HCT116 (cell line): ENCODE results near the gene NKRF. TPM values are rescaled to one million over a fixed set of nuclear protein-coding genes. Genes with fewer than 3 reads are reported as not detected.

Experiments
- ATAC-seq: fragments of 200-7000 bp; cut with Tn5 transposase; 2 replicates; pipeline ENCODE4 v1.9.1; 2020; ENCODE audit warnings: mild to moderate bottlenecking, moderate library complexity
- BruUV-seq: library from RNA; stranded (reverse); fragments of 400-500 nt; replicated peaks from 2 replicates; lab custom pipeline; 2021; lab: Mats Ljungman, UMichigan
- CTCF ChIA-PET: fragments of 300-600 bp; sonication (Branson Sonifier 250); formaldehyde crosslinking; loops from one replicate; lab custom pipeline; 2021; ENCODE audit warnings: antibody characterized with exemption; lab: Charles Lee
- POLR2A ChIA-PET: fragments of 300-600, 350-600 bp; sonication (Branson Sonifier 250); formaldehyde crosslinking; loops from one replicate; lab custom pipeline; 2021; ENCODE audit warnings: antibody characterized with exemption; lab: Charles Lee
- RAD21 ChIA-PET, 2 experiments: fragments of 300-600 bp; sonication (Branson Sonifier 250); formaldehyde crosslinking; loops; one replicate each; lab custom pipeline; 2023; ENCODE audit warnings: low total read pairs in 2 of 2; ENCODE audit not compliant: uncharacterized antibody in 2 of 2, unreplicated experiment in 2 of 2, low non-redundant PET in 1 of 2; lab: Charles Lee
- DNase-seq: peaks from one replicate; pipeline ENCODE4 v3.0.0-alpha.2; 2010; ENCODE audit warnings: low read depth, low spot score
- H2AFZ ChIP-seq: fragments of 200-600 bp; shearing (Covaris generic), sonication (generic); 2 replicates; pipeline ENCODE4 v1.6.1; 2017; ENCODE audit warnings: low read depth, mixed run types, mixed read lengths, antibody characterized with exemption, low read length; ENCODE audit not compliant: poor library complexity, severe bottlenecking
- H3K27ac ChIP-seq: 2 replicates; pipeline ENCODE4 v1.5.1; 2012; ENCODE audit warnings: low read depth, low read length
- H3K27me3 ChIP-seq: fragments of 200-600 bp; sonication (generic); 2 replicates; pipeline ENCODE4 v1.6.1; 2016; ENCODE audit warnings: mixed run types, low read length, mixed read lengths; ENCODE audit not compliant: insufficient read depth
- H3K36me3 ChIP-seq, 2 experiments: fragments of 200-500 bp in 1 of 2; fragments of 200-600 bp in 1 of 2; sonication (Bioruptor generic) in 1 of 2; sonication (generic) in 1 of 2; 2 replicates each; pipeline versions ENCODE4 v1.5.1 to v1.6.1; 2014 to 2016; ENCODE audit warnings: low read length in 2 of 2, inconsistent platforms in 1 of 2, mixed read lengths in 1 of 2, mixed run types in 1 of 2; ENCODE audit not compliant: insufficient read depth in 2 of 2, control insufficient read depth in 1 of 2
- H3K4me1 ChIP-seq, 2 experiments: fragments of 200-600 bp in 1 of 2; sonication (generic) in 1 of 2; 2 replicates each; pipeline versions ENCODE4 v1.5.1 to v1.6.1; 2012 to 2017; ENCODE audit warnings: low read length in 2 of 2, inconsistent platforms in 1 of 2, mild to moderate bottlenecking in 1 of 2, mixed read lengths in 1 of 2, mixed run types in 1 of 2, moderate library complexity in 1 of 2; ENCODE audit not compliant: insufficient read depth in 2 of 2, control insufficient read depth in 1 of 2
- H3K4me2 ChIP-seq: fragments of 200-600 bp; sonication (generic); 2 replicates; pipeline ENCODE4 v1.6.1; 2017; ENCODE audit warnings: mixed run types, low read length, mixed read lengths
- H3K4me3 ChIP-seq, 2 experiments: fragments of 200-600 bp in 1 of 2; sonication (generic) in 1 of 2; replicated peaks in 1 of 2; 2 replicates each; pipeline ENCODE4 v1.5.1; 2011 to 2016; ENCODE audit warnings: low read length in 2 of 2, control low read depth in 1 of 2, low read depth in 1 of 2, mild to moderate bottlenecking in 1 of 2, mixed read lengths in 1 of 2, mixed run types in 1 of 2
- H3K79me2 ChIP-seq: fragments of 200-600 bp; sonication (generic); 2 replicates; pipeline ENCODE4 v1.6.1; 2017; ENCODE audit warnings: mild to moderate bottlenecking, mixed run types, low read length, moderate library complexity, mixed read lengths; ENCODE audit not compliant: insufficient read depth
- H3K9ac ChIP-seq: fragments of 200-600 bp; sonication (generic); 2 replicates; pipeline ENCODE4 v1.6.1; 2016; ENCODE audit warnings: low read length, mixed read lengths
- H3K9me2 ChIP-seq: fragments of 200-600 bp; sonication (generic), shearing (Covaris generic); 2 replicates; pipeline ENCODE4 v1.6.1; 2017; ENCODE audit warnings: mixed run types, mild to moderate bottlenecking, moderate library complexity; ENCODE audit not compliant: insufficient read depth
- H3K9me3 ChIP-seq, 2 experiments: fragments of 200-500 bp in 1 of 2; fragments of 200-600 bp in 1 of 2; sonication (Bioruptor generic) in 1 of 2; sonication (generic) in 1 of 2; 2 replicates each; pipeline ENCODE4 v1.6.1; 2014 to 2017; ENCODE audit warnings: low read length in 2 of 2, mixed read lengths in 2 of 2, inconsistent platforms in 1 of 2, low read depth in 1 of 2, mild to moderate bottlenecking in 1 of 2, mixed run types in 1 of 2, moderate library complexity in 1 of 2; ENCODE audit not compliant: control insufficient read depth in 1 of 2, insufficient read depth in 1 of 2
- H4K20me1 ChIP-seq: fragments of 200-600 bp; sonication (generic), shearing (Covaris generic); 2 replicates; pipeline ENCODE4 v1.6.1; 2017; ENCODE audit warnings: mixed run types, mild to moderate bottlenecking, moderate library complexity; ENCODE audit not compliant: insufficient read depth
- ATF3 ChIP-seq: IDR thresholded peaks from 2 replicates; pipeline ENCODE4 v1.6.1; 2012
- CBX3 ChIP-seq: IDR thresholded peaks from 2 replicates; pipeline ENCODE4 v1.6.1; 2012; ENCODE audit warnings: low read depth
- CEBPB ChIP-seq: IDR thresholded peaks from 2 replicates; pipeline ENCODE4 v1.6.1; 2012; ENCODE audit warnings: low read depth
- ELF1 ChIP-seq: IDR thresholded peaks from 2 replicates; pipeline ENCODE4 v1.6.1; 2012; ENCODE audit warnings: low read depth, borderline replicate concordance
- FOSL1 ChIP-seq: IDR thresholded peaks from 2 replicates; pipeline ENCODE4 v1.6.1; 2012; ENCODE audit warnings: low read depth
- JUND ChIP-seq: IDR thresholded peaks from 2 replicates; pipeline ENCODE4 v1.6.1; 2012
- MAX ChIP-seq: IDR thresholded peaks from 2 replicates; pipeline ENCODE4 v1.6.1; 2012
- RAD21 ChIP-seq: IDR thresholded peaks from 2 replicates; pipeline ENCODE4 v1.6.1; 2012; ENCODE audit warnings: low read depth, mild to moderate bottlenecking
- SIN3A ChIP-seq: IDR thresholded peaks from 2 replicates; pipeline ENCODE4 v1.6.1; 2012; ENCODE audit warnings: low read depth
- SP1 ChIP-seq: IDR thresholded peaks from 2 replicates; pipeline ENCODE4 v1.6.1; 2012; ENCODE audit warnings: low read depth
- SRF ChIP-seq: IDR thresholded peaks from 2 replicates; pipeline ENCODE4 v1.6.1; 2012; ENCODE audit warnings: low read depth
- TCF7L2 ChIP-seq: IDR thresholded peaks from 2 replicates; pipeline ENCODE4 v1.7.0; 2011; ENCODE audit warnings: borderline replicate concordance, inconsistent platforms; ENCODE audit not compliant: insufficient read depth, insufficient read length; ENCODE audit errors: extremely low read depth
- YY1 ChIP-seq: IDR thresholded peaks from 2 replicates; pipeline ENCODE4 v1.6.1; 2011; ENCODE audit warnings: low read length, low read depth, moderate library complexity, mild to moderate bottlenecking; ENCODE audit not compliant: insufficient replicate concordance; ENCODE audit errors: extremely low read depth
- ZBTB33 ChIP-seq: IDR thresholded peaks from 2 replicates; pipeline ENCODE4 v1.6.1; 2011; ENCODE audit warnings: mild to moderate bottlenecking, low read length, moderate library complexity; ENCODE audit not compliant: insufficient replicate concordance; ENCODE audit errors: extremely low read depth
- ZFX ChIP-seq: fragments of 450-650 bp; IDR thresholded peaks from 2 replicates; pipeline ENCODE4 v1.6.1; 2017
- intact Hi-C: fragments of 100-400 bp; cut with micrococcal nuclease; formaldehyde crosslinking; loops from 2 replicates; pipeline ENCODE4 v1.10.0; 2022
- total RNA-seq: library from RNA; stranded (reverse); gene quantifications from one replicate; pipeline ENCODE4 v1.2.1, GENCODE V29; 2021; ENCODE audit not compliant: unreplicated experiment
- TF ChIP-seq, protein P1 (sequence below), 3 experiments: fragments of 200-600 bp in 1 of 3; sonication (generic) in 1 of 3; IDR thresholded peaks in 2 of 3; conservative IDR thresholded peaks in 1 of 3; 2 replicates each; pipeline ENCODE4 v1.5.1; 2012 to 2017; ENCODE audit warnings: low read depth in 2 of 3, low read length in 2 of 3, antibody characterized with exemption in 1 of 3, borderline replicate concordance in 1 of 3, control low read depth in 1 of 3, mild to moderate bottlenecking in 1 of 3, mixed read lengths in 1 of 3, mixed run types in 1 of 3, moderate library complexity in 1 of 3; ENCODE audit not compliant: insufficient read depth in 1 of 3

Gene NKRF
- total RNA-seq, 1 experiment from 2014 or later = 22.8 TPM

- ChIA-PET RAD21 (no interaction called here), CTCF (no interaction called here), POLR2A (interaction anchor here (1.7 to 1.9 kb wide), 2 partner anchors 8 to 16 kb away, joined by 4 to 8 read pairs; partner anchors contain the start of gene STEEP1)
- ATAC-seq = no peak
- no peak overlapping the region for H2AFZ ChIP-seq
- no TSS peak for BruUV-seq
- peaks cover 3 to 14% of the 10 kb centered on the region in 2 experiments; a peak in 3 of 4 replicates for H3K4me1 ChIP-seq
- no peaks in the 10 kb centered on the region for H3K9me3 ChIP-seq
- intact Hi-C loops = no loop called here
- peaks cover 19% of the 10 kb centered on the region for H3K79me2 ChIP-seq
- peak overlapping the region; percentile 82 for H3K4me2 ChIP-seq
- H3K36me3 ChIP-seq = peaks cover 0 to 4% of the 10 kb centered on the region in 2 experiments; a peak in 2 of 4 replicates
- TF ChIP-seq ELF1 (no peak), CEBPB (no peak), ATF3 (no peak), RAD21 (no peak)
- H3K4me3 ChIP-seq = peak overlapping the region; percentile 66 to 74
- H4K20me1 ChIP-seq = no peaks in the 10 kb centered on the region
- no peak for DNase-seq
- H3K27me3 ChIP-seq = no peaks in the 10 kb centered on the region
- H3K9ac ChIP-seq = peak overlapping the region; percentile 80
- H3K9me2 ChIP-seq = no peaks in the 10 kb centered on the region
- H3K27ac ChIP-seq = peak overlapping the region; percentile 72; the same call in 1 of the 2 replicates
Measured at GRCh38 chrX:119573222-119573621, 33.0 kb downstream of the NKRF start.

GRCh38 chrX:119570351-119570835 lies 35.8 kb downstream of the NKRF start:
- RAD21 ChIA-PET = no interaction called here
- Histone ChIP-seq H3K4me1 (peaks cover 3 to 9% of the 10 kb centered on the region in 2 experiments; a peak in 3 of 4 replicates), H3K4me2 (no peak overlapping the region), H3K79me2 (peaks cover 7% of the 10 kb centered on the region), H3K9me2 (no peaks in the 10 kb centered on the region), H3K27ac (no peak overlapping the region), H2AFZ (no peak overlapping the region), H3K4me3 (no peak overlapping the region), H3K36me3 (no peaks in the 10 kb centered on the region), H4K20me1 (no peaks in the 10 kb centered on the region), H3K9ac (no peak overlapping the region), H3K9me3 (no peaks in the 10 kb centered on the region), H3K27me3 (no peaks in the 10 kb centered on the region)
- CTCF ChIA-PET = no interaction called here
- DNase-seq (no peak), ATAC-seq (no peak)
- intact Hi-C loops = no loop called here
- no TSS peak for BruUV-seq
- POLR2A ChIA-PET = no interaction called here
- no peak for TF ChIP-seq CBX3
- TF ChIP-seq CEBPB = no peak
- no peak for TF ChIP-seq ZFX
- no peak for TF ChIP-seq JUND
- no peak for TF ChIP-seq SIN3A
- no peak for TF ChIP-seq SRF
- TF ChIP-seq FOSL1 = no peak
- TF ChIP-seq, protein P1, sequence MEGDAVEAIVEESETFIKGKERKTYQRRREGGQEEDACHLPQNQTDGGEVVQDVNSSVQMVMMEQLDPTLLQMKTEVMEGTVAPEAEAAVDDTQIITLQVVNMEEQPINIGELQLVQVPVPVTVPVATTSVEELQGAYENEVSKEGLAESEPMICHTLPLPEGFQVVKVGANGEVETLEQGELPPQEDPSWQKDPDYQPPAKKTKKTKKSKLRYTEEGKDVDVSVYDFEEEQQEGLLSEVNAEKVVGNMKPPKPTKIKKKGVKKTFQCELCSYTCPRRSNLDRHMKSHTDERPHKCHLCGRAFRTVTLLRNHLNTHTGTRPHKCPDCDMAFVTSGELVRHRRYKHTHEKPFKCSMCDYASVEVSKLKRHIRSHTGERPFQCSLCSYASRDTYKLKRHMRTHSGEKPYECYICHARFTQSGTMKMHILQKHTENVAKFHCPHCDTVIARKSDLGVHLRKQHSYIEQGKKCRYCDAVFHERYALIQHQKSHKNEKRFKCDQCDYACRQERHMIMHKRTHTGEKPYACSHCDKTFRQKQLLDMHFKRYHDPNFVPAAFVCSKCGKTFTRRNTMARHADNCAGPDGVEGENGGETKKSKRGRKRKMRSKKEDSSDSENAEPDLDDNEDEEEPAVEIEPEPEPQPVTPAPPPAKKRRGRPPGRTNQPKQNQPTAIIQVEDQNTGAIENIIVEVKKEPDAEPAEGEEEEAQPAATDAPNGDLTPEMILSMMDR (IDR thresholded peaks at IDR 0.05 in 2 of 3, conservative IDR thresholded peaks at IDR 0.05 in 1 of 3; ENCODE audit: borderline replicate concordance in 1 of 3, insufficient read depth in 1 of 3, low read depth in 2 of 3, low read length in 2 of 3) = no peak
- TF ChIP-seq MAX = no peak
- no peak for TF ChIP-seq RAD21
- TF ChIP-seq ZBTB33 = no peak
- no peak for TF ChIP-seq TCF7L2
- no peak for TF ChIP-seq YY1
- no peak for TF ChIP-seq SP1
